H1 (cell line): ENCODE results near the gene NID1. TPM values are rescaled to one million over a fixed set of nuclear protein-coding genes. Genes with fewer than 3 reads are reported as not detected.

ENCODE experiments used
- CTCF ChIA-PET: fragments of 300-600 bp; sonication (Branson Sonifier 250); formaldehyde crosslinking; loops from one replicate; lab custom pipeline; 2021; ENCODE audit not compliant: partially characterized antibody; lab: Charles Lee
- POLR2A ChIA-PET: fragments of 300-600 bp; sonication (Branson Sonifier 250); formaldehyde crosslinking; loops from one replicate; lab custom pipeline; 2021; ENCODE audit warnings: inconsistent platforms; ENCODE audit not compliant: partially characterized antibody; lab: Charles Lee
- DNase-seq, 2 experiments: peaks; one replicate each; pipeline versions ENCODE4 v3.0.0 to v3.0.0-alpha.2; 2010 to 2022; ENCODE audit warnings: low spot score in 2 of 2, low read depth in 1 of 2, mixed read lengths in 1 of 2
- FAIRE-seq: peaks from 2 replicates; lab custom pipeline; 2011; peaks lifted over from hg19 to GRCh38; lab: Jason Lieb, UNC
- H2AFZ ChIP-seq: 2 replicates; pipeline ENCODE4 v1.8.1; 2012; ENCODE audit warnings: low read length, inconsistent platforms
- H2AK5ac ChIP-seq: 2 replicates; pipeline ENCODE4 v1.6.1; 2013; ENCODE audit warnings: low read depth, low read length
- H2BK120ac ChIP-seq: replicated peaks from 2 replicates; pipeline ENCODE3; 2013; ENCODE audit warnings: low read depth, low read length, inconsistent platforms
- H2BK12ac ChIP-seq: 2 replicates; pipeline ENCODE4 v1.6.1; 2013; ENCODE audit warnings: low read depth, low read length
- H2BK15ac ChIP-seq: 2 replicates; pipeline ENCODE4 v1.6.1; 2013; ENCODE audit warnings: low read length
- H2BK20ac ChIP-seq: 2 replicates; pipeline ENCODE4 v1.6.1; 2013; ENCODE audit warnings: low read length
- H2BK5ac ChIP-seq: 2 replicates; pipeline ENCODE4 v1.6.1; 2013; ENCODE audit warnings: low read depth, low read length
- H3K14ac ChIP-seq: 2 replicates; pipeline ENCODE4 v1.6.1; 2013; ENCODE audit warnings: inconsistent platforms; ENCODE audit not compliant: insufficient read length
- H3K18ac ChIP-seq: 2 replicates; pipeline ENCODE4 v1.6.1; 2013; ENCODE audit warnings: low read length; ENCODE audit errors: extremely low read depth
- H3K23ac ChIP-seq: 2 replicates; pipeline ENCODE4 v1.6.1; 2013; ENCODE audit warnings: inconsistent platforms; ENCODE audit not compliant: insufficient read length
- H3K23me2 ChIP-seq: 2 replicates; pipeline ENCODE4 v1.6.1; 2013; ENCODE audit warnings: low read depth, low read length
- H3K27ac ChIP-seq: 2 replicates; pipeline ENCODE4 v1.6.1; 2011; ENCODE audit warnings: low read depth, low read length, inconsistent platforms
- H3K27me3 ChIP-seq, 4 experiments: replicated peaks in 1 of 4; 1 replicate in 1 of 4; 2 replicates in 3 of 4; pipeline versions ENCODE4 v1.6.1 to v1.8.1; 2011 to 2013; ENCODE audit warnings: low read length in 3 of 4, mild to moderate bottlenecking in 3 of 4, inconsistent platforms in 2 of 4, mixed read lengths in 2 of 4, moderate library complexity in 1 of 4; ENCODE audit not compliant: control insufficient read depth in 3 of 4, insufficient read depth in 3 of 4; ENCODE audit errors: extremely low read depth in 1 of 4
- H3K36me3 ChIP-seq, 4 experiments: 2 replicates each; pipeline versions ENCODE4 v1.6.1 to v1.8.1; 2011 to 2013; ENCODE audit warnings: mild to moderate bottlenecking in 4 of 4, low read length in 3 of 4, moderate library complexity in 2 of 4, control low read depth in 1 of 4, inconsistent platforms in 1 of 4; ENCODE audit not compliant: insufficient read depth in 4 of 4, control insufficient read depth in 2 of 4
- H3K4ac ChIP-seq: replicated peaks from 2 replicates; pipeline ENCODE3; 2013; ENCODE audit warnings: low read length, low read depth, mixed read lengths, inconsistent platforms; ENCODE audit not compliant: insufficient read length
- H3K4me1 ChIP-seq, 4 experiments: replicated peaks in 1 of 4; 1 replicate in 1 of 4; 2 replicates in 3 of 4; pipeline versions ENCODE4 v1.6.1 to v1.8.1; 2011 to 2013; ENCODE audit warnings: low read length in 3 of 4, inconsistent platforms in 2 of 4, mixed read lengths in 1 of 4; ENCODE audit not compliant: insufficient read depth in 4 of 4, control insufficient read depth in 3 of 4
- H3K4me2 ChIP-seq, 2 experiments: 2 replicates each; pipeline versions ENCODE4 v1.6.1 to v1.8.1; 2011 to 2013; ENCODE audit warnings: low read depth in 2 of 2, low read length in 2 of 2, control low read depth in 1 of 2, inconsistent platforms in 1 of 2, mild to moderate bottlenecking in 1 of 2; ENCODE audit not compliant: insufficient read depth in 1 of 2
- H3K4me3 ChIP-seq, 4 experiments: fragments of 200-600, 300-600 bp in 1 of 4; sonication (generic), shearing (Covaris generic), sonication (Bioruptor Twin) in 1 of 4; 2 replicates each; pipeline versions ENCODE4 v1.5.1 to v1.8.1; 2011 to 2016; ENCODE audit warnings: low read length in 4 of 4, low read depth in 3 of 4, control low read depth in 2 of 4, inconsistent platforms in 2 of 4, mild to moderate bottlenecking in 2 of 4, mixed read lengths in 1 of 4, moderate library complexity in 1 of 4; ENCODE audit not compliant: insufficient read depth in 2 of 4; ENCODE audit errors: extremely low read depth in 1 of 4
- H3K56ac ChIP-seq: replicated peaks from 2 replicates; pipeline ENCODE3; 2013; ENCODE audit warnings: low read depth, mild to moderate bottlenecking, mixed read lengths, low read length, inconsistent platforms; ENCODE audit not compliant: insufficient read length
- H3K79me1 ChIP-seq: 2 replicates; pipeline ENCODE4 v1.6.1; 2013; ENCODE audit warnings: low read depth, low read length, control low read depth
- H3K79me2 ChIP-seq, 2 experiments: 2 replicates each; pipeline versions ENCODE4 v1.6.1 to v1.8.1; 2012 to 2013; ENCODE audit warnings: low read length in 2 of 2, mild to moderate bottlenecking in 2 of 2, inconsistent platforms in 1 of 2; ENCODE audit not compliant: insufficient read depth in 2 of 2, control insufficient read depth in 1 of 2
- H3K9ac ChIP-seq, 4 experiments: replicated peaks in 1 of 4; 1 replicate in 1 of 4; 2 replicates in 3 of 4; pipeline versions ENCODE4 v1.6.1 to v1.8.1; 2011 to 2013; ENCODE audit warnings: low read depth in 3 of 4, low read length in 3 of 4, control low read depth in 2 of 4, mild to moderate bottlenecking in 2 of 4, moderate library complexity in 2 of 4, inconsistent platforms in 1 of 4; ENCODE audit errors: extremely low read depth in 1 of 4
- H3K9me3 ChIP-seq, 2 experiments: 2 replicates each; pipeline versions ENCODE4 v1.6.1 to v1.8.1; 2012 to 2013; ENCODE audit warnings: mild to moderate bottlenecking in 2 of 2, moderate library complexity in 2 of 2, control low read depth in 1 of 2, inconsistent platforms in 1 of 2, low read depth in 1 of 2, low read length in 1 of 2, mixed read lengths in 1 of 2; ENCODE audit not compliant: insufficient read depth in 2 of 2
- H4K20me1 ChIP-seq, 2 experiments: replicated peaks in 1 of 2; 2 replicates each; pipeline versions ENCODE3 to v1.8.1; 2011 to 2013; ENCODE audit warnings: inconsistent platforms in 2 of 2, low read length in 2 of 2, mild to moderate bottlenecking in 1 of 2; ENCODE audit not compliant: insufficient read depth in 2 of 2, control insufficient read depth in 1 of 2
- H4K5ac ChIP-seq: 2 replicates; pipeline ENCODE4 v1.6.1; 2013; ENCODE audit warnings: low read length, low read depth, mixed read lengths, inconsistent platforms; ENCODE audit not compliant: insufficient read length
- H4K8ac ChIP-seq: 2 replicates; pipeline ENCODE4 v1.8.0; 2013; ENCODE audit warnings: mild to moderate bottlenecking, moderate library complexity, low read length, inconsistent platforms; ENCODE audit not compliant: insufficient read depth; ENCODE audit errors: extremely low read depth
- H4K91ac ChIP-seq: replicated peaks from 2 replicates; pipeline ENCODE3; 2013; ENCODE audit warnings: low read length, mixed read lengths, inconsistent platforms; ENCODE audit not compliant: insufficient read length
- BACH1 ChIP-seq: IDR thresholded peaks from 2 replicates; pipeline ENCODE4 v1.6.1; 2012; ENCODE audit warnings: low read length, improper control_type of control experiment
- CBX5 ChIP-seq: fragments of 300-800, 300-1000 bp; sonication (generic); IDR thresholded peaks from 2 replicates; pipeline ENCODE4 v1.7.1; 2016; ENCODE audit warnings: antibody characterized with exemption, low read length, low read depth
- MAFK ChIP-seq: IDR thresholded peaks from 2 replicates; pipeline ENCODE4 v1.6.1; 2012; ENCODE audit warnings: low read depth, mild to moderate bottlenecking, improper control_type of control experiment, low read length
- SUZ12 ChIP-seq: fragments of 200-600 bp; sonication (generic); IDR thresholded peaks from 2 replicates; pipeline ENCODE4 v1.6.1; 2012; ENCODE audit warnings: mild to moderate bottlenecking, inconsistent platforms, low read length, moderate library complexity, mixed read lengths
- WGBS, 2 experiments: shearing (Covaris generic) in 1 of 2; methylation state at CpG; one replicate each; pipeline versions ENCODE4 v1.1.6 to v1.1.7; 2013 to 2015; ENCODE audit warnings: low lambda C conversion rate in 2 of 2, mixed read lengths in 2 of 2, inconsistent platforms in 1 of 2, low coverage in 1 of 2, missing lambda C conversion rate in 1 of 2; ENCODE audit not compliant: insufficient replicate concordance in 2 of 2, insufficient coverage in 1 of 2, insufficient read length in 1 of 2; ENCODE audit errors: extremely low coverage in 1 of 2, missing lambda C conversion rate in 1 of 2; 5-methylcytosine and 5-hydroxymethylcytosine counted together
- polyA plus RNA-seq, 7 experiments: library from polyadenylated mRNA; depleted of rRNA in 3 of 7; stranded (reverse) in 5 of 7; unstranded in 2 of 7; fragments of >200 nt in 5 of 7; fragments of 200-250 nt in 2 of 7; gene quantifications; 1 replicate in 5 of 7; 2 replicates in 1 of 7; 4 replicates in 1 of 7; pipeline versions ENCODE4 v1.2.1 to v1.2.3, GENCODE V29; 2011 to 2013; ENCODE audit warnings: missing spikeins in 2 of 7, mixed read lengths in 2 of 7
- total RNA-seq: library from RNA; stranded (reverse); fragmentation: NEBNext Ultra II Directional; extraction: Animal tissue kit (Norgen Biotek cat#: 25700); gene quantifications from 2 replicates; pipeline ENCODE4 v1.2.1, GENCODE V29; 2021
- TF ChIP-seq, protein P1 (sequence below), 3 experiments: IDR thresholded peaks; 1 replicate in 2 of 3; 2 replicates in 1 of 3; pipeline versions ENCODE4 v1.5.1 to v1.6.1; 2011; ENCODE audit warnings: low read length in 3 of 3, mild to moderate bottlenecking in 3 of 3, inconsistent platforms in 2 of 3, low read depth in 1 of 3, moderate library complexity in 1 of 3; ENCODE audit not compliant: insufficient read depth in 1 of 3; ENCODE audit errors: control extremely low read depth in 1 of 3

The NID1 gene
- total and polyA plus RNA-seq, 2 of the 8 experiments (the other 6 are each of a cell fraction or from before 2014, with no cell fraction given): 20.9 to 25.4 TPM

DNA sequence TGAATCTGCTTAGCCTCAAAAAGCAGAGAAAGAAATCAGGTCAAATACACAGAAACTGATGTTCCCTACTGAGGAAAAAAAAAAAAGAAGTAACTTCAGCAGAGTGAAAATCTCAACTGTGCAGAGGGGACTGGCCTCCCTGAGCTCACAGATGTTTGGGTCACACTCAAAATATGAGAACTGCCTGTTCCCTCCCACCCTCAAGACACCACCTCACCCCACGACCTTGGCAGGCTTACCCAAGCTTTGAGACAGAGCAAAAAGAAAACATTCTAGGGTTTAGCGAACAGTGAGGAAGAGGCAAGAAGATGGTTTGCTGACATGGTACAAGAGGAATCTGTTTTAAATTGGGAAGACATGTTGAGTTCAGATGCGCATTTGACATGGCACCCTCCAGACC lies 48.8 kb downstream of the NID1 start:
- Histone ChIP-seq H3K9ac (no peak overlapping the region), H2BK15ac (no peak overlapping the region), H2BK20ac (no peak overlapping the region), H3K9me3 (no peaks in the 10 kb centered on the region), H4K20me1 (no peaks in the 10 kb centered on the region), H3K18ac (no peak overlapping the region), H3K79me2 (no peaks in the 10 kb centered on the region), H3K23me2 (no peaks in the 10 kb centered on the region), H4K8ac (no peak overlapping the region), H3K4ac (no peak overlapping the region), H3K4me1 (no peaks in the 10 kb centered on the region), H3K27me3 (no peaks in the 10 kb centered on the region), H3K23ac (no peak overlapping the region), H3K36me3 (no peaks in the 10 kb centered on the region), H2BK120ac (no peak overlapping the region), H4K5ac (no peak overlapping the region), H3K4me2 (no peak overlapping the region), H3K79me1 (no peaks in the 10 kb centered on the region), H4K91ac (no peak overlapping the region), H2AK5ac (no peak overlapping the region), H3K27ac (no peak overlapping the region), H3K56ac (no peak overlapping the region), H2AFZ (no peak overlapping the region), H3K4me3 (no peak overlapping the region), H2BK12ac (no peak overlapping the region), H2BK5ac (no peak overlapping the region), H3K14ac (no peak overlapping the region)
- FAIRE-seq (no peak), DNase-seq (no peak)
- WGBS, 2 experiments: 86% methylated on average over 3 of the region's 3 CpGs; no CpG with 5 or more reads in 1 of the 2 experiments
- ChIA-PET CTCF (no interaction called here), POLR2A (no interaction called here)
- TF ChIP-seq BACH1 (no peak), SUZ12 (no peak), MAFK (no peak), CBX5 (no peak)
- TF ChIP-seq, protein P1, sequence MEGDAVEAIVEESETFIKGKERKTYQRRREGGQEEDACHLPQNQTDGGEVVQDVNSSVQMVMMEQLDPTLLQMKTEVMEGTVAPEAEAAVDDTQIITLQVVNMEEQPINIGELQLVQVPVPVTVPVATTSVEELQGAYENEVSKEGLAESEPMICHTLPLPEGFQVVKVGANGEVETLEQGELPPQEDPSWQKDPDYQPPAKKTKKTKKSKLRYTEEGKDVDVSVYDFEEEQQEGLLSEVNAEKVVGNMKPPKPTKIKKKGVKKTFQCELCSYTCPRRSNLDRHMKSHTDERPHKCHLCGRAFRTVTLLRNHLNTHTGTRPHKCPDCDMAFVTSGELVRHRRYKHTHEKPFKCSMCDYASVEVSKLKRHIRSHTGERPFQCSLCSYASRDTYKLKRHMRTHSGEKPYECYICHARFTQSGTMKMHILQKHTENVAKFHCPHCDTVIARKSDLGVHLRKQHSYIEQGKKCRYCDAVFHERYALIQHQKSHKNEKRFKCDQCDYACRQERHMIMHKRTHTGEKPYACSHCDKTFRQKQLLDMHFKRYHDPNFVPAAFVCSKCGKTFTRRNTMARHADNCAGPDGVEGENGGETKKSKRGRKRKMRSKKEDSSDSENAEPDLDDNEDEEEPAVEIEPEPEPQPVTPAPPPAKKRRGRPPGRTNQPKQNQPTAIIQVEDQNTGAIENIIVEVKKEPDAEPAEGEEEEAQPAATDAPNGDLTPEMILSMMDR (IDR thresholded peaks at IDR 0.05; ENCODE audit: control extremely low read depth in 1 of 3, insufficient read depth in 1 of 3, low read depth in 1 of 3, low read length in 3 of 3): no peak
